CD14-positive monocyte (primary cell): ENCODE results near the gene HDAC4. TPM values are rescaled to one million over a fixed set of nuclear protein-coding genes. Genes with fewer than 3 reads are reported as not detected.

ENCODE experiments used
- DNase-seq, 3 donors: peaks; one replicate each; pipeline ENCODE4 v3.0.0-alpha.2; 2011 to 2022
- H2AFZ ChIP-seq: 2 replicates; pipeline ENCODE4 v1.6.0; 2012; ENCODE audit warnings: mild to moderate bottlenecking, low read depth, low read length, inconsistent platforms; ENCODE audit not compliant: insufficient read depth, poor library complexity, severe bottlenecking
- H3K27ac ChIP-seq, 2 donors: 1 replicate in 1 of 2; 2 replicates in 1 of 2; pipeline ENCODE4 v1.5.1; 2012 to 2013; ENCODE audit warnings: low read length in 2 of 2, control low read depth in 1 of 2, inconsistent platforms in 1 of 2, low read depth in 1 of 2, mild to moderate bottlenecking in 1 of 2
- H3K27me3 ChIP-seq, 2 donors: one replicate each; pipeline versions ENCODE4 v1.6.0 to v1.6.1; 2011 to 2013; ENCODE audit warnings: low read length in 2 of 2; ENCODE audit not compliant: control insufficient read depth in 2 of 2, insufficient read depth in 2 of 2
- H3K36me3 ChIP-seq, 2 donors: replicated peaks in 1 of 2; 1 replicate in 1 of 2; 2 replicates in 1 of 2; pipeline versions ENCODE4 v1.5.1 to v1.6.1; 2012 to 2013; ENCODE audit warnings: low read length in 2 of 2, control low read depth in 1 of 2, inconsistent platforms in 1 of 2, mild to moderate bottlenecking in 1 of 2; ENCODE audit not compliant: insufficient read depth in 2 of 2, control insufficient read depth in 1 of 2
- H3K4me1 ChIP-seq, 2 donors: 1 replicate in 1 of 2; 2 replicates in 1 of 2; pipeline versions ENCODE4 v1.5.1 to v1.6.1; 2012 to 2013; ENCODE audit warnings: low read length in 2 of 2, control low read depth in 1 of 2, inconsistent platforms in 1 of 2, mild to moderate bottlenecking in 1 of 2, moderate library complexity in 1 of 2; ENCODE audit not compliant: insufficient read depth in 2 of 2, control insufficient read depth in 1 of 2
- H3K4me2 ChIP-seq: replicated peaks from 2 replicates; pipeline ENCODE3; 2012; ENCODE audit warnings: low read length, moderate library complexity, mild to moderate bottlenecking; ENCODE audit not compliant: poor library complexity, severe bottlenecking; ENCODE audit errors: extremely low read depth
- H3K4me3 ChIP-seq, 3 experiments: fragments of 200-600 bp in 1 of 3; sonication (generic) in 1 of 3; replicated peaks in 1 of 3; 1 replicate in 2 of 3; 2 replicates in 1 of 3; pipeline ENCODE4 v1.5.1; 2011 to 2013; ENCODE audit warnings: low read length in 3 of 3, mild to moderate bottlenecking in 3 of 3, control low read depth in 2 of 3, low read depth in 2 of 3, inconsistent platforms in 1 of 3, moderate library complexity in 1 of 3
- H3K79me2 ChIP-seq: 2 replicates; pipeline ENCODE4 v1.6.0; 2012; ENCODE audit warnings: mild to moderate bottlenecking, control low read depth, inconsistent platforms, low read length, moderate library complexity; ENCODE audit not compliant: insufficient read depth
- H3K9ac ChIP-seq: 2 replicates; pipeline ENCODE4 v1.6.0; 2017; ENCODE audit warnings: low read length, mild to moderate bottlenecking; ENCODE audit not compliant: insufficient read depth, poor library complexity, severe bottlenecking
- H3K9me3 ChIP-seq, 2 donors: replicated peaks in 1 of 2; 1 replicate in 1 of 2; 2 replicates in 1 of 2; pipeline versions ENCODE4 v1.5.1 to v1.6.1; 2012 to 2013; ENCODE audit warnings: low read length in 2 of 2, control low read depth in 1 of 2; ENCODE audit not compliant: control insufficient read depth in 1 of 2, insufficient read depth in 1 of 2
- H4K20me1 ChIP-seq: 2 replicates; pipeline ENCODE4 v1.6.0; 2012; ENCODE audit warnings: mild to moderate bottlenecking, low read length, control low read depth, moderate library complexity; ENCODE audit not compliant: insufficient read depth
- H3K27ac Mint-ChIP-seq, 7 donors: one replicate each; pipeline ENCODE4 v1.8.0; 2020; ENCODE audit warnings: mild to moderate bottlenecking in 7 of 7, mixed read lengths in 7 of 7, moderate library complexity in 6 of 7, inconsistent platforms in 2 of 7
- H3K27me3 Mint-ChIP-seq, 3 donors: one replicate each; pipeline ENCODE4 v1.8.0; 2021 to 2022; ENCODE audit warnings: low read depth in 3 of 3, mild to moderate bottlenecking in 3 of 3, mixed read lengths in 3 of 3, moderate library complexity in 3 of 3, inconsistent platforms in 1 of 3
- H3K36me3 Mint-ChIP-seq, 2 donors: one replicate each; pipeline ENCODE4 v1.8.0; 2020; ENCODE audit warnings: mixed read lengths in 2 of 2, inconsistent platforms in 1 of 2, mild to moderate bottlenecking in 1 of 2
- H3K4me1 Mint-ChIP-seq: one replicate; pipeline ENCODE4 v1.8.0; 2020; ENCODE audit warnings: mild to moderate bottlenecking, mixed read lengths
- H3K4me3 Mint-ChIP-seq, 2 donors: one replicate each; pipeline ENCODE4 v1.8.0; 2020; ENCODE audit warnings: mild to moderate bottlenecking in 2 of 2, mixed read lengths in 2 of 2, moderate library complexity in 1 of 2
- H3K9me3 Mint-ChIP-seq, 7 donors: one replicate each; pipeline ENCODE4 v1.8.0; 2020 to 2022; ENCODE audit warnings: mixed read lengths in 7 of 7, mild to moderate bottlenecking in 6 of 7, moderate library complexity in 6 of 7, inconsistent platforms in 2 of 7
- CTCF ChIP-seq: fragments of 200-600 bp; IDR thresholded peaks from one replicate; pipeline ENCODE4 v1.8.0; 2022; ENCODE audit warnings: antibody characterized with exemption, mild to moderate bottlenecking
- WGBS: methylation state at CpG from one replicate; pipeline ENCODE4 v1.1.5; 2013; ENCODE audit warnings: missing lambda C conversion rate; ENCODE audit not compliant: insufficient coverage; 5-methylcytosine and 5-hydroxymethylcytosine counted together
- intact Hi-C, 2 donors: fragments of 100-400 bp; cut with micrococcal nuclease; formaldehyde crosslinking; loops; one replicate each; pipeline versions ENCODE4 v1.15.0 to v1.15.1; 2023
- polyA plus RNA-seq, 3 donors: library from polyadenylated mRNA; depleted of rRNA in 1 of 3; unstranded in 2 of 3; stranded (reverse) in 1 of 3; fragments of 300-500 nt in 2 of 3; fragments of >200 nt in 1 of 3; fragmentation: Illumina TruSeq in 2 of 3; gene quantifications; 1 replicate in 2 of 3; 2 replicates in 1 of 3; pipeline ENCODE4 v1.2.3, GENCODE V29; 2012 to 2021

The HDAC4 gene
- polyA plus RNA-seq, 3 donors, result 3.3 to 23.0 (median 4.5) TPM

GRCh38 chr2:239098288-239098970, 302.4 kb downstream of the HDAC4 start:
- Mint-ChIP-seq H3K36me3 (peaks cover 72 to 88% of the 10 kb centered on the region in 2 donors), H3K27ac (peak overlapping the region in 2 of 7 donors; percentile 63 to 71)
- H3K4me2 ChIP-seq, result no peak overlapping the region

DNA sequence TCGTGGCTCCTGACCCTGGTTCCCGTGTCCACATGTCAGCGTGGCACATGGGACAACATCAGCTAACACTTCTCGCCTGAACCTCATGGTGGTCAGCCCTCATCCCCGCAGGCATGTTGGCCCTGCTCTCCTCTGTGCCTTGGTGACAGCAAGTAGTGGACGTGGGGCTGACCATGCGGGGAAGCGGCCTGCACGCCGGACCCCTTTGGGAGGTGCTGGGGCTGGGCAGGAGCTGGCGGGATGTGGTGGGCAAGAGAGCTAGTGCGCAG, 303.5 kb downstream of the HDAC4 start:
- Histone ChIP-seq H3K4me1 (no peaks in the 10 kb centered on the region), H3K9ac (no peak overlapping the region), H2AFZ (no peak overlapping the region), H4K20me1 (peaks cover 65% of the 10 kb centered on the region), H3K27me3 (no peaks in the 10 kb centered on the region), H3K9me3 (no peaks in the 10 kb centered on the region), H3K4me2 (no peak overlapping the region), H3K27ac (no peak overlapping the region), H3K79me2 (no peaks in the 10 kb centered on the region), H3K36me3 (peaks cover 95% of the 10 kb centered on the region in 2 donors), H3K4me3 (no peak overlapping the region)
- Mint-ChIP-seq H3K9me3 (no peaks in the 10 kb centered on the region), H3K36me3 (peaks cover 70 to 88% of the 10 kb centered on the region in 2 donors), H3K4me3 (no peak overlapping the region), H3K4me1 (no peaks in the 10 kb centered on the region), H3K27ac (peak overlapping the region in 3 of 7 donors; percentile 6 to 59 (median 41)), H3K27me3 (peaks cover 0 to 2% (median 0%) of the 10 kb centered on the region in 3 donors)
- TF ChIP-seq CTCF, result no peak
- 82% methylated on average over 12 of the region's 12 CpGs for WGBS
- DNase-seq, result no peak
- intact Hi-C loops, result no loop called here

More at GRCh38 chr2:239098288-239098970, 302.4 kb downstream of the HDAC4 start:
- H3K27ac ChIP-seq, result no peak overlapping the region
- no peaks in the 10 kb centered on the region for H3K9me3 Mint-ChIP-seq
- H3K36me3 ChIP-seq, result peaks cover 95% of the 10 kb centered on the region in 2 donors
- peaks cover 60% of the 10 kb centered on the region for H4K20me1 ChIP-seq
- H3K4me1 Mint-ChIP-seq, result no peaks in the 10 kb centered on the region
- intact Hi-C loops, result no loop called here
- TF ChIP-seq CTCF, result no peak
- no peaks in the 10 kb centered on the region for H3K79me2 ChIP-seq
- H3K4me3 ChIP-seq, result no peak overlapping the region
- peaks cover 0 to under 1% (median 0%) of the 10 kb centered on the region in 3 donors for H3K27me3 Mint-ChIP-seq
- H3K4me3 Mint-ChIP-seq, result no peak overlapping the region
- H3K9ac ChIP-seq, result no peak overlapping the region
- no peaks in the 10 kb centered on the region for H3K27me3 ChIP-seq
- WGBS, result 82% methylated on average over 14 of the region's 20 CpGs
- H3K4me1 ChIP-seq, result no peaks in the 10 kb centered on the region
- no peak for DNase-seq
- no peaks in the 10 kb centered on the region for H3K9me3 ChIP-seq
- H2AFZ ChIP-seq, result no peak overlapping the region
